HepG2 (cell line): Measurements from ENCODE around the gene COBLL1. TPM values are rescaled to one million over a fixed set of nuclear protein-coding genes. Genes with fewer than 3 reads are reported as not detected.

Source experiments
- ISX ChIP-seq: sonication (generic); formaldehyde crosslinking; conservative IDR thresholded peaks from 2 replicates; pipeline ENCODE4 v1.5.0; 2020; ENCODE audit warnings: missing genetic modification reagents
- MEIS1 ChIP-seq: sonication (generic); formaldehyde crosslinking; IDR thresholded peaks from 2 replicates; pipeline ENCODE4 v1.9.0; 2021; ENCODE audit warnings: mild to moderate bottlenecking, missing genetic modification reagents, moderate library complexity, borderline replicate concordance
- MXI1 ChIP-seq: IDR thresholded peaks from 3 replicates; pipeline ENCODE4 v1.6.1; 2012; ENCODE audit warnings: low read depth, low read length, inconsistent platforms, borderline replicate concordance
- NFIB ChIP-seq: sonication (generic); formaldehyde crosslinking; IDR thresholded peaks from 2 replicates; pipeline ENCODE4 v1.9.0; 2021; ENCODE audit warnings: missing genetic modification reagents, mild to moderate bottlenecking, borderline replicate concordance
- RAD51 ChIP-seq: fragments of 450-650 bp; IDR thresholded peaks from 2 replicates; pipeline ENCODE4 v1.6.1; 2016; ENCODE audit warnings: borderline replicate concordance
- RFXANK ChIP-seq: IDR thresholded peaks from 2 replicates; pipeline ENCODE4 v1.6.1; 2016
- STAT6 ChIP-seq: sonication (generic); formaldehyde crosslinking; IDR thresholded peaks from 2 replicates; pipeline ENCODE4 v1.4.0; 2020; ENCODE audit warnings: missing genetic modification reagents, mild to moderate bottlenecking, borderline replicate concordance
- TAF15 ChIP-seq: fragments of 200-400 bp; formaldehyde crosslinking; IDR thresholded peaks from one replicate; pipeline ENCODE4 v1.6.1; 2018; ENCODE audit warnings: mild to moderate bottlenecking, low read depth, low read length; ENCODE audit not compliant: poor library complexity, severe bottlenecking
- polyA plus RNA-seq, 8 experiments: library from polyadenylated mRNA; depleted of rRNA in 3 of 8; stranded (reverse) in 7 of 8; unstranded in 1 of 8; fragments of >200 nt; fragmentation: Illumina TruSeq in 4 of 8; extraction: Trizol in 4 of 8; gene quantifications; 2 replicates each; pipeline versions ENCODE4 v1.2.1 to v1.2.3, GENCODE V29; 2011 to 2016; ENCODE audit warnings: low read depth in 4 of 8, missing spikeins in 1 of 8, mixed read lengths in 1 of 8; ENCODE audit not compliant: insufficient read depth in 1 of 8
- total RNA-seq, 5 experiments: library from RNA; depleted of rRNA; stranded (reverse); fragments of >200 nt; fragmentation: Illumina TruSeq; extraction: Trizol; gene quantifications; 2 replicates each; pipeline ENCODE4 v1.2.3, GENCODE V29; 2016; ENCODE audit warnings: low read depth in 1 of 5
- TF ChIP-seq, protein P1 (sequence below): sonication (generic); formaldehyde crosslinking; IDR thresholded peaks from 2 replicates; pipeline ENCODE4 v1.4.0; 2020; ENCODE audit warnings: missing genetic modification reagents
- TF ChIP-seq, protein P2 (sequence below): sonication (generic); formaldehyde crosslinking; IDR thresholded peaks from 2 replicates; pipeline ENCODE4 v1.8.0; 2022; ENCODE audit warnings: missing genetic modification reagents, mild to moderate bottlenecking, moderate library complexity, borderline replicate concordance
- TF ChIP-seq, protein P3 (sequence below): sonication (generic); formaldehyde crosslinking; IDR thresholded peaks from 2 replicates; pipeline ENCODE4 v1.4.0; 2020; ENCODE audit warnings: mild to moderate bottlenecking, missing genetic modification reagents, borderline replicate concordance
- TF ChIP-seq, protein P4 (sequence below): sonication (generic); formaldehyde crosslinking; IDR thresholded peaks from 2 replicates; pipeline ENCODE4 v1.4.0; 2020; ENCODE audit warnings: mild to moderate bottlenecking, missing genetic modification reagents

Gene COBLL1
- total and polyA plus RNA-seq, 2 of the 13 experiments (the other 11 are each of a cell fraction or from before 2014, with no cell fraction given), result 32.6 to 86.8 TPM

DNA sequence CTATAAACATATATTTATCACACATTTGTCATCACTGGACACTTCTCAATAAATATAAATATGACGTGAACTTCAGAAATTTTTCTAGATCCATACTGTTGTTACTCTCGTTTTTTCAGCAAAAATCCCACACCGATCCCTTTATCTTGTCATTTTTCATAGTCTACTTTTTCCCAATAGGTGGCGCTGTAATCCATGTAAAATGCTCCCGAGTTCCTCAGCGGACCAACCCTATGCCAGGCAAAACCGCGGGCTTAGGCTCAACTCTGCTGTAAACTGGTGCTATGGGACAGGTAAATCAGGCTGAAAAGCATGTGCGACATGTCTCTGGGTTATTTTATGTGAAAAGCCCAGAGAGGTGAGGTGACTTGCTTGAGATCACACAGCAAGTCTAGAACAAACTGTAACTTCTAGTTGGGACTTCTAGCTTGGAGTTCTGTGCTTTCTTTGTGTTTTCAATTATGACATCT is 104.0 kb downstream of the COBLL1 start (continued):
- TF ChIP-seq, protein P1, sequence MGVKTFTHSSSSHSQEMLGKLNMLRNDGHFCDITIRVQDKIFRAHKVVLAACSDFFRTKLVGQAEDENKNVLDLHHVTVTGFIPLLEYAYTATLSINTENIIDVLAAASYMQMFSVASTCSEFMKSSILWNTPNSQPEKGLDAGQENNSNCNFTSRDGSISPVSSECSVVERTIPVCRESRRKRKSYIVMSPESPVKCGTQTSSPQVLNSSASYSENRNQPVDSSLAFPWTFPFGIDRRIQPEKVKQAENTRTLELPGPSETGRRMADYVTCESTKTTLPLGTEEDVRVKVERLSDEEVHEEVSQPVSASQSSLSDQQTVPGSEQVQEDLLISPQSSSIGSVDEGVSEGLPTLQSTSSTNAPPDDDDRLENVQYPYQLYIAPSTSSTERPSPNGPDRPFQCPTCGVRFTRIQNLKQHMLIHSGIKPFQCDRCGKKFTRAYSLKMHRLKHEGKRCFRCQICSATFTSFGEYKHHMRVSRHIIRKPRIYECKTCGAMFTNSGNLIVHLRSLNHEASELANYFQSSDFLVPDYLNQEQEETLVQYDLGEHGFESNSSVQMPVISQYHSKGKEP (CRISPR knock-in tag), result no peak
- TF ChIP-seq MXI1, result no peak
- TF ChIP-seq RAD51, result no peak
- no peak for TF ChIP-seq ISX (CRISPR knock-in tag)
- 0 out of 2 replicates have a peak, but pooled peaks have one; percentile 56 for TF ChIP-seq MEIS1 (CRISPR knock-in tag)
- TF ChIP-seq, protein P2, sequence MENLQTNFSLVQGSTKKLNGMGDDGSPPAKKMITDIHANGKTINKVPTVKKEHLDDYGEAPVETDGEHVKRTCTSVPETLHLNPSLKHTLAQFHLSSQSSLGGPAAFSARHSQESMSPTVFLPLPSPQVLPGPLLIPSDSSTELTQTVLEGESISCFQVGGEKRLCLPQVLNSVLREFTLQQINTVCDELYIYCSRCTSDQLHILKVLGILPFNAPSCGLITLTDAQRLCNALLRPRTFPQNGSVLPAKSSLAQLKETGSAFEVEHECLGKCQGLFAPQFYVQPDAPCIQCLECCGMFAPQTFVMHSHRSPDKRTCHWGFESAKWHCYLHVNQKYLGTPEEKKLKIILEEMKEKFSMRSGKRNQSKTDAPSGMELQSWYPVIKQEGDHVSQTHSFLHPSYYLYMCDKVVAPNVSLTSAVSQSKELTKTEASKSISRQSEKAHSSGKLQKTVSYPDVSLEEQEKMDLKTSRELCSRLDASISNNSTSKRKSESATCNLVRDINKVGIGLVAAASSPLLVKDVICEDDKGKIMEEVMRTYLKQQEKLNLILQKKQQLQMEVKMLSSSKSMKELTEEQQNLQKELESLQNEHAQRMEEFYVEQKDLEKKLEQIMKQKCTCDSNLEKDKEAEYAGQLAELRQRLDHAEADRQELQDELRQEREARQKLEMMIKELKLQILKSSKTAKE (CRISPR knock-in tag), result no peak
- peak; percentile 57; the same call in 1 of the 2 replicates for TF ChIP-seq STAT6 (CRISPR knock-in tag)
- TF ChIP-seq, protein P3, sequence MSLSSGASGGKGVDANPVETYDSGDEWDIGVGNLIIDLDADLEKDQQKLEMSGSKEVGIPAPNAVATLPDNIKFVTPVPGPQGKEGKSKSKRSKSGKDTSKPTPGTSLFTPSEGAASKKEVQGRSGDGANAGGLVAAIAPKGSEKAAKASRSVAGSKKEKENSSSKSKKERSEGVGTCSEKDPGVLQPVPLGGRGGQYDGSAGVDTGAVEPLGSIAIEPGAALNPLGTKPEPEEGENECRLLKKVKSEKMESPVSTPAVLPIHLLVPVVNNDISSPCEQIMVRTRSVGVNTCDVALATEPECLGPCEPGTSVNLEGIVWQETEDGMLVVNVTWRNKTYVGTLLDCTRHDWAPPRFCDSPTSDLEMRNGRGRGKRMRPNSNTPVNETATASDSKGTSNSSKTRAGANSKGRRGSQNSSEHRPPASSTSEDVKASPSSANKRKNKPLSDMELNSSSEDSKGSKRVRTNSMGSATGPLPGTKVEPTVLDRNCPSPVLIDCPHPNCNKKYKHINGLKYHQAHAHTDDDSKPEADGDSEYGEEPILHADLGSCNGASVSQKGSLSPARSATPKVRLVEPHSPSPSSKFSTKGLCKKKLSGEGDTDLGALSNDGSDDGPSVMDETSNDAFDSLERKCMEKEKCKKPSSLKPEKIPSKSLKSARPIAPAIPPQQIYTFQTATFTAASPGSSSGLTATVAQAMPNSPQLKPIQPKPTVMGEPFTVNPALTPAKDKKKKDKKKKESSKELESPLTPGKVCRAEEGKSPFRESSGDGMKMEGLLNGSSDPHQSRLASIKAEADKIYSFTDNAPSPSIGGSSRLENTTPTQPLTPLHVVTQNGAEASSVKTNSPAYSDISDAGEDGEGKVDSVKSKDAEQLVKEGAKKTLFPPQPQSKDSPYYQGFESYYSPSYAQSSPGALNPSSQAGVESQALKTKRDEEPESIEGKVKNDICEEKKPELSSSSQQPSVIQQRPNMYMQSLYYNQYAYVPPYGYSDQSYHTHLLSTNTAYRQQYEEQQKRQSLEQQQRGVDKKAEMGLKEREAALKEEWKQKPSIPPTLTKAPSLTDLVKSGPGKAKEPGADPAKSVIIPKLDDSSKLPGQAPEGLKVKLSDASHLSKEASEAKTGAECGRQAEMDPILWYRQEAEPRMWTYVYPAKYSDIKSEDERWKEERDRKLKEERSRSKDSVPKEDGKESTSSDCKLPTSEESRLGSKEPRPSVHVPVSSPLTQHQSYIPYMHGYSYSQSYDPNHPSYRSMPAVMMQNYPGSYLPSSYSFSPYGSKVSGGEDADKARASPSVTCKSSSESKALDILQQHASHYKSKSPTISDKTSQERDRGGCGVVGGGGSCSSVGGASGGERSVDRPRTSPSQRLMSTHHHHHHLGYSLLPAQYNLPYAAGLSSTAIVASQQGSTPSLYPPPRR (CRISPR knock-in tag), result no peak
- no peak for TF ChIP-seq TAF15
- 0 out of 2 replicates have a peak, but pooled peaks have one; percentile 45 for TF ChIP-seq RFXANK (CRISPR knock-in tag)
- TF ChIP-seq, protein P4, sequence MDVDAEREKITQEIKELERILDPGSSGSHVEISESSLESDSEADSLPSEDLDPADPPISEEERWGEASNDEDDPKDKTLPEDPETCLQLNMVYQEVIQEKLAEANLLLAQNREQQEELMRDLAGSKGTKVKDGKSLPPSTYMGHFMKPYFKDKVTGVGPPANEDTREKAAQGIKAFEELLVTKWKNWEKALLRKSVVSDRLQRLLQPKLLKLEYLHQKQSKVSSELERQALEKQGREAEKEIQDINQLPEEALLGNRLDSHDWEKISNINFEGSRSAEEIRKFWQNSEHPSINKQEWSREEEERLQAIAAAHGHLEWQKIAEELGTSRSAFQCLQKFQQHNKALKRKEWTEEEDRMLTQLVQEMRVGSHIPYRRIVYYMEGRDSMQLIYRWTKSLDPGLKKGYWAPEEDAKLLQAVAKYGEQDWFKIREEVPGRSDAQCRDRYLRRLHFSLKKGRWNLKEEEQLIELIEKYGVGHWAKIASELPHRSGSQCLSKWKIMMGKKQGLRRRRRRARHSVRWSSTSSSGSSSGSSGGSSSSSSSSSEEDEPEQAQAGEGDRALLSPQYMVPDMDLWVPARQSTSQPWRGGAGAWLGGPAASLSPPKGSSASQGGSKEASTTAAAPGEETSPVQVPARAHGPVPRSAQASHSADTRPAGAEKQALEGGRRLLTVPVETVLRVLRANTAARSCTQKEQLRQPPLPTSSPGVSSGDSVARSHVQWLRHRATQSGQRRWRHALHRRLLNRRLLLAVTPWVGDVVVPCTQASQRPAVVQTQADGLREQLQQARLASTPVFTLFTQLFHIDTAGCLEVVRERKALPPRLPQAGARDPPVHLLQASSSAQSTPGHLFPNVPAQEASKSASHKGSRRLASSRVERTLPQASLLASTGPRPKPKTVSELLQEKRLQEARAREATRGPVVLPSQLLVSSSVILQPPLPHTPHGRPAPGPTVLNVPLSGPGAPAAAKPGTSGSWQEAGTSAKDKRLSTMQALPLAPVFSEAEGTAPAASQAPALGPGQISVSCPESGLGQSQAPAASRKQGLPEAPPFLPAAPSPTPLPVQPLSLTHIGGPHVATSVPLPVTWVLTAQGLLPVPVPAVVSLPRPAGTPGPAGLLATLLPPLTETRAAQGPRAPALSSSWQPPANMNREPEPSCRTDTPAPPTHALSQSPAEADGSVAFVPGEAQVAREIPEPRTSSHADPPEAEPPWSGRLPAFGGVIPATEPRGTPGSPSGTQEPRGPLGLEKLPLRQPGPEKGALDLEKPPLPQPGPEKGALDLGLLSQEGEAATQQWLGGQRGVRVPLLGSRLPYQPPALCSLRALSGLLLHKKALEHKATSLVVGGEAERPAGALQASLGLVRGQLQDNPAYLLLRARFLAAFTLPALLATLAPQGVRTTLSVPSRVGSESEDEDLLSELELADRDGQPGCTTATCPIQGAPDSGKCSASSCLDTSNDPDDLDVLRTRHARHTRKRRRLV (CRISPR knock-in tag), result no peak
- TF ChIP-seq NFIB, result no peak
